ENCODE results near the gene GABBR2.

GABBR2 gene

GRCh38 chr9:98607152-98607551, 101.6 kb downstream of the GABBR2 start:
- TF ChIP-seq, protein P1, sequence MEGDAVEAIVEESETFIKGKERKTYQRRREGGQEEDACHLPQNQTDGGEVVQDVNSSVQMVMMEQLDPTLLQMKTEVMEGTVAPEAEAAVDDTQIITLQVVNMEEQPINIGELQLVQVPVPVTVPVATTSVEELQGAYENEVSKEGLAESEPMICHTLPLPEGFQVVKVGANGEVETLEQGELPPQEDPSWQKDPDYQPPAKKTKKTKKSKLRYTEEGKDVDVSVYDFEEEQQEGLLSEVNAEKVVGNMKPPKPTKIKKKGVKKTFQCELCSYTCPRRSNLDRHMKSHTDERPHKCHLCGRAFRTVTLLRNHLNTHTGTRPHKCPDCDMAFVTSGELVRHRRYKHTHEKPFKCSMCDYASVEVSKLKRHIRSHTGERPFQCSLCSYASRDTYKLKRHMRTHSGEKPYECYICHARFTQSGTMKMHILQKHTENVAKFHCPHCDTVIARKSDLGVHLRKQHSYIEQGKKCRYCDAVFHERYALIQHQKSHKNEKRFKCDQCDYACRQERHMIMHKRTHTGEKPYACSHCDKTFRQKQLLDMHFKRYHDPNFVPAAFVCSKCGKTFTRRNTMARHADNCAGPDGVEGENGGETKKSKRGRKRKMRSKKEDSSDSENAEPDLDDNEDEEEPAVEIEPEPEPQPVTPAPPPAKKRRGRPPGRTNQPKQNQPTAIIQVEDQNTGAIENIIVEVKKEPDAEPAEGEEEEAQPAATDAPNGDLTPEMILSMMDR (IDR thresholded peaks at IDR 0.05; ENCODE audit: low read depth, low read length) = no peak
- H3K4me3 ChIP-seq (ENCODE audit: low read depth, low read length) = peak overlapping the region; percentile 35; the same call in 1 of the 2 replicates

GRCh38 chr9:98606730-98607129, 102.0 kb downstream of the GABBR2 start:
- TF ChIP-seq, protein P1 (IDR thresholded peaks at IDR 0.05; ENCODE audit: low read depth, low read length) = no peak
- no peak overlapping the region for H3K4me3 ChIP-seq (ENCODE audit: low read depth, low read length)

DNA sequence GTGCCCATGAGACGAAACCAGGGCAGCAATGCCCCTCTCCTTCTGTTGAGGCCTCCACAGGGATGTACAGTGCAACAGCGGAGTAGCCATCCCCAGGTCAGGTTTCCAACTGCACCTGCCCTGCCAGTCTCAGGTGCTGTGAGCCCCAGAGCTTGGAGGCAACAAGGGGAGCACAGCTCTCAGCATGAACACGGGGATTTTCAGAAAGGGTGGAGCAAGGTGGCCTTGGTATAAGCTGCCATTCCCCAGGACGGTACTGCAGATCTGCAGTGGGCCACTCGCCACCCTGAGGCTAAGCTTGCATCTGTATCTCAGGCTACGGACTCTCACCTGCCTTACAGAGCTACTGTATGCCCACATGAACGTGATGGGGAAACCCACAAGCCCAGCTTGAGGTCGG, 103.6 kb downstream of the GABBR2 start:
- H3K4me3 ChIP-seq (ENCODE audit: low read depth, low read length) = no peak overlapping the region
- TF ChIP-seq, protein P1 (IDR thresholded peaks at IDR 0.05; ENCODE audit: low read depth, low read length) = no peak

DNA sequence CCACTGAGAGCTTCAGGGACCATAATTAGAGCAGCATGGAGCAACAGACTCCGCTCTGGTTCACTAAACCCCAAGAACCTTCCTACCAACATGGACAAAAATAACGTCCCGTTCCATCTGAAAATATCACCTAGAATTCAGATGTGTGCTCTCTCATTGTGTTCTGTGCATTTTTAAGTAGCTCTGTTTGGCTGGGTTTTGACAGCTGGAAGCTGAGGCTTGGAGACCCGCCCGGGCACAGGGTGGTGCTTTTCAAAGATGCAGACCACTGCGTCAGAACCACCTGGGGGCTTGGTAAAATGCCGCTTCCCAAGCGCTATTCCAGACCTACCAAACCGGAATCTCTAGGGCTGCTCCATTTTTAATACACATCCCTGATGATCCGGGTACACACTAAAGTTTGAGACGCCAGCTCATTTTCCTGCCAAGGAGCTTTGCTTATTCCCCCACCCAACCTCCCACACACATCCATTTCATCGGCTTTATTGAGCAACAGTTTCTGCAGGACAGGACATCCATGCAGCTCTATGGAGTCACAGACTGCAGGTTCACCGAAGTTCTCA, 104.8 kb downstream of the GABBR2 start:
- TF ChIP-seq, protein P1 (IDR thresholded peaks at IDR 0.05; ENCODE audit: low read depth, low read length) = no peak
- no peak overlapping the region for H3K4me3 ChIP-seq (ENCODE audit: low read depth, low read length)

GRCh38 chr9:98602839-98603500, 105.8 kb downstream of the GABBR2 start:
- H3K4me3 ChIP-seq (ENCODE audit: low read depth, low read length) = no peak overlapping the region
- TF ChIP-seq, protein P1 (IDR thresholded peaks at IDR 0.05; ENCODE audit: low read depth, low read length) = no peak

DNA sequence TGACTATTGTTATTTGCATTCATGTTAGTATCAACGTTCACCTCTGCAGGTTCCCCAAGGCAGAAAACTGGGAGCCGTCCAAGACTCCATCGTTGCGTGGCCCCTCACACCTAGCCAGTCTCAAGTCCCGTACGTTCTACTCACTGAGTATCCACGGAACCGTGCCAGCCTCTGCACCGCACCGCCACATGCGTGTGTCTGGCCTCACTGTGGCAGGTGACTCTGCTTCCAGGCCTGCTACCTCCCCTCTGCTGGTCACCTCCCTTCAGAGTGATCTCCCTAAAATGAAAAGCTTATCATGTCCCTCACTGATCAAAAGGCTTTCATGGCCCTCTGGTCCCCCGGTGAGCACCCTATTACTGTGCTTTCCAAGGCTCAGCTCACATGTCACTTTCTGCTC, 108.1 kb downstream of the GABBR2 start:
- H3K4me3 ChIP-seq (ENCODE audit: low read depth, low read length) = no peak overlapping the region
- TF ChIP-seq, protein P1 (IDR thresholded peaks at IDR 0.05; ENCODE audit: low read depth, low read length) = no peak

GRCh38 chr9:98599566-98600216, 109.0 kb downstream of the GABBR2 start:
- TF ChIP-seq, protein P1 (IDR thresholded peaks at IDR 0.05; ENCODE audit: low read depth, low read length) = no peak
- no peak overlapping the region for H3K4me3 ChIP-seq (ENCODE audit: low read depth, low read length)
